ENCODE data around the gene LMF2. TPM values are rescaled to one million over a fixed set of nuclear protein-coding genes. Genes with fewer than 3 reads are reported as not detected.

LMF2 gene
- polyA plus RNA-seq, 1 of the 3 experiments (the other 2 are of a cell fraction), result 34.3 TPM

- TF ChIP-seq USF1 (IDR thresholded peaks at IDR 0.05; ENCODE audit: borderline replicate concordance, low read depth), result no peak
- TF ChIP-seq RXRA (IDR thresholded peaks at IDR 0.05; ENCODE audit: borderline replicate concordance, low read depth), result no peak
These were observed 37.9 kb downstream of the LMF2 start (continued) for GRCh38 chr22:50469377-50470305.

- ChIA-PET POLR2A (no interaction called here), CTCF (interaction anchor here (1.1 to 1.9 kb wide), 2 partner anchors 11 to 29 kb away, joined by 4 to 8 read pairs; no protein-coding TSS in a partner anchor)
- Histone ChIP-seq H3K9ac (no peak overlapping the region), H3K27me3 (ENCODE audit: insufficient read depth) (no peaks in the 10 kb centered on the region), H3K9me3 (no peaks in the 10 kb centered on the region), H3K9me2 (no peaks in the 10 kb centered on the region), H3K36me3 (replicated peaks in 1 of 2; ENCODE audit: control insufficient read depth in 1 of 2, insufficient read depth in 2 of 2, low read length in 1 of 2) (peaks cover 0 to 42% of the 10 kb centered on the region in 2 experiments), H3K4me1 (ENCODE audit: control insufficient read depth in 1 of 2, insufficient read depth in 2 of 2, low read depth in 1 of 2, low read length in 1 of 2) (peaks cover 4 to 30% of the 10 kb centered on the region in 2 experiments; a peak in 2 of 4 replicates), H2AFZ (ENCODE audit: low read depth) (no peak overlapping the region), H3K79me2 (ENCODE audit: insufficient read depth) (peaks cover 56% of the 10 kb centered on the region), H3K4me3 (ENCODE audit: low read depth in 2 of 2, low read length in 1 of 2) (no peak overlapping the region), H4K20me1 (ENCODE audit: insufficient read depth) (peaks cover 59% of the 10 kb centered on the region), H3K27ac (ENCODE audit: low read depth in 2 of 2, low read length in 1 of 2) (no peak overlapping the region), H3F3A (replicated peaks; ENCODE audit: insufficient read depth) (no peaks in the 10 kb centered on the region), H3K4me2 (no peak overlapping the region)
- WGBS (ENCODE audit: low lambda C conversion rate), result 74% methylated on average over 4 of the region's 8 CpGs
- TF ChIP-seq JUND (IDR thresholded peaks at IDR 0.05) (no peak), RCOR1 (IDR thresholded peaks at IDR 0.05; ENCODE audit: low read length) (no peak), SMC3 (IDR thresholded peaks at IDR 0.05; ENCODE audit: low read depth, low read length) (no peak), MXI1 (IDR thresholded peaks at IDR 0.05; ENCODE audit: low read depth, low read length) (no peak), PBX3 (IDR thresholded peaks at IDR 0.05) (no peak), FOXJ3 (CRISPR knock-in tag; IDR thresholded peaks at IDR 0.05) (no peak), ELF1 (IDR thresholded peaks at IDR 0.05) (no peak), TAF1 (IDR thresholded peaks at IDR 0.05; ENCODE audit: borderline replicate concordance, low read depth, low read length) (no peak)
- no peak for DNase-seq
These were observed 38.9 kb downstream of the LMF2 start for GRCh38 chr22:50468626-50469025.

- POLR2A ChIA-PET, result no interaction called here
- Histone ChIP-seq H4K20me1 (ENCODE audit: insufficient read depth) (peaks cover 52% of the 10 kb centered on the region), H3K4me3 (ENCODE audit: low read depth in 2 of 2, low read length in 1 of 2) (no peak overlapping the region)
These were observed 39.6 kb downstream of the LMF2 start for GRCh38 chr22:50467773-50468440.

More at GRCh38 chr22:50467773-50468440, 39.6 kb downstream of the LMF2 start:
- CTCF ChIA-PET, result interaction anchor here (1.1 to 1.9 kb wide), 2 partner anchors 11 to 30 kb away, joined by 4 to 8 read pairs; no protein-coding TSS in a partner anchor
- H3K36me3 ChIP-seq (replicated peaks in 1 of 2; ENCODE audit: control insufficient read depth in 1 of 2, insufficient read depth in 2 of 2, low read length in 1 of 2), result peaks cover 0 to 48% of the 10 kb centered on the region in 2 experiments
- H2AFZ ChIP-seq (ENCODE audit: low read depth), result no peak overlapping the region
- no peaks in the 10 kb centered on the region for H3F3A ChIP-seq (replicated peaks; ENCODE audit: insufficient read depth)
- no peaks in the 10 kb centered on the region for H3K9me2 ChIP-seq
- TF ChIP-seq EP300 (IDR thresholded peaks at IDR 0.05; ENCODE audit: borderline replicate concordance in 1 of 2, low read depth in 1 of 2, low read length in 1 of 2) (no peak), MAX (IDR thresholded peaks at IDR 0.05; ENCODE audit: low read depth) (no peak), JUND (IDR thresholded peaks at IDR 0.05) (no peak)
- H3K4me1 ChIP-seq (ENCODE audit: control insufficient read depth in 1 of 2, insufficient read depth in 2 of 2, low read depth in 1 of 2, low read length in 1 of 2), result peaks cover 4 to 23% of the 10 kb centered on the region in 2 experiments; a peak in 2 of 4 replicates
- no peaks in the 10 kb centered on the region for H3K9me3 ChIP-seq
- no peak for DNase-seq
- H3K27me3 ChIP-seq (ENCODE audit: insufficient read depth), result no peaks in the 10 kb centered on the region
- no peak overlapping the region for H3K9ac ChIP-seq
- no peak overlapping the region for H3K27ac ChIP-seq (ENCODE audit: low read depth in 2 of 2, low read length in 1 of 2)
- WGBS (ENCODE audit: low lambda C conversion rate), result 94% methylated on average over 9 of the region's 22 CpGs
- H3K79me2 ChIP-seq (ENCODE audit: insufficient read depth), result peaks cover 49% of the 10 kb centered on the region
- no peak overlapping the region for H3K4me2 ChIP-seq
